ENCODE data around the gene TUBGCP6.

- TF ChIP-seq CTCF (IDR thresholded peaks at IDR 0.05) (no peak), POLR2A (IDR thresholded peaks at IDR 0.05) (no peak), POLR2AphosphoS5 (IDR thresholded peaks at IDR 0.05; ENCODE audit: insufficient read depth in 1 of 2, low read depth in 1 of 2) (no peak)
Observed at GRCh38 chr22:50255099-50255498, 10.3 kb upstream of the TUBGCP6 start.
